Glomerular endothelial cell (primary cell): ENCODE results near the gene RAB36. TPM values are rescaled to one million over a fixed set of nuclear protein-coding genes. Genes with fewer than 3 reads are reported as not detected.

Experiments used
- DNase-seq: peaks from one replicate; pipeline ENCODE4 v3.0.0-alpha.2; 2011; ENCODE audit warnings: low read depth, low spot score; ENCODE audit errors: extremely low read depth
- total RNA-seq: library from RNA; depleted of rRNA; stranded (reverse); fragments of >200 nt; gene quantifications from 2 replicates; pipeline ENCODE4 v1.2.3, GENCODE V29; 2015

RAB36 gene
- total RNA-seq, 1 donor from 2014 or later, result 3.5 TPM

DNA sequence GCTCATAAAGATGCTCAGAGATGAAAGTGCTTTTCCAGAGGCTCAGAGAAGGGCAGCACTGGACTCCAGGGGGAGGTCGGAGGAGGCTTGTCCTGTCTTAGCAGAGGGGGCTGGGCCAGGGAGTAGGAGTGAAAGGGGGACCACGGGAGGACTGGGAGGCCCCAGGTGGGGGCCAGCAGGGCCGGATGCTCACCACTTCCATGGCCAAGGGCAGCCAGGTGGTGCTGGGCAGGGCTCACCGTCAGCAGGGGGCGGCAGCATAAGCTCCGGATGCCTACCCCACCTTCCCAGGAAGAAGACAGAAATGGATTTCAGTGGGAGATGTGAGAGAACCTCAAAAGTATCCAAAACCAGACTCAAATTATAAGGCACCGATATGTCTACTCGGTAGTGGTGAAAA, 11.0 kb downstream of the RAB36 start:
- DNase-seq, result no peak

DNA sequence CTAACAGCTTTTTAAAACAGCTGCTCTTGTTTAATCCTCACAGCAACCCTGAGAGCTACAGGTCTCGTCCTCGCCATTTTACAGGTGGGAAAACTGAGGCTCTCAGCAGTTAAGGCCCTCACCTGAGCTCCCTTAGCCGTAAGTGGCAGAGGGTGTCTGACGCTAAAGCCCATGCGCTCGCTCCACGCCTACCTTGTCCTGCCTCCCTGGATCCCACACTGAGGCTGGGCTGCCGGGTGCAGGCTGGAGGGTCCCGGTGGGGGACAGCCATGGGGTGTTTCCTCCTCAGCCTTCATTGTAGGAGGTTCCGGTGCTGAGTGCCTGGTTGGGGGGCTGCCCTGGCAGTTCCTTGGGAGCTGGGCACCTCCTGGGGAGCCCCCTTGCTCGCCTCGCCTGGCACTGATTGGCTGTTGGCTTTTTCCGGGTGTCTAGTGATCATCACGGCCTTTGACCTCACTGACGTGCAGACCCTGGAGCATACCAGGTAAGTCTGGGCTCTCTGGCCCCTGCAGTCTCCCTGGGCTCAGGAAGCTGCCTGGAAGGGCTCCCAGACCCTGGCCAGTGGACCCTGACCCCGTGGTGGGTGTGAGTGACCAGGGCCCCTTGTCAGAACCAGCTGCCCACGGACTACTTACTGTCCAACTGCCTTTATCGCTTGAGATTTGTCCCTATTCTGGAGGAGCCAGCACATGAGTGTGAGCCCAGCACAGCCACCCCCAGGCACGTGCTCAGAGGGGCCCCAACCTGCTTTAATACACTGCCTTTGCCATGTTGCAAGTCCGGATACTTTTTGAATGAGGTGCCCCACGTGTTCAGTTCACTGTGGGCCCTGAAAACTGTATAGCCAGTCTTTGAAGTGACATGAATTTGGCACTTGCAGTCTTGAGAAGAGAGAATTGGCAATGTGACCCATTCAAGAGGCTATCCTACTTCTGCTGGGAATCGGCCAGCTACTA, 12.6 kb downstream of the RAB36 start:
- DNase-seq, result no peak

DNA sequence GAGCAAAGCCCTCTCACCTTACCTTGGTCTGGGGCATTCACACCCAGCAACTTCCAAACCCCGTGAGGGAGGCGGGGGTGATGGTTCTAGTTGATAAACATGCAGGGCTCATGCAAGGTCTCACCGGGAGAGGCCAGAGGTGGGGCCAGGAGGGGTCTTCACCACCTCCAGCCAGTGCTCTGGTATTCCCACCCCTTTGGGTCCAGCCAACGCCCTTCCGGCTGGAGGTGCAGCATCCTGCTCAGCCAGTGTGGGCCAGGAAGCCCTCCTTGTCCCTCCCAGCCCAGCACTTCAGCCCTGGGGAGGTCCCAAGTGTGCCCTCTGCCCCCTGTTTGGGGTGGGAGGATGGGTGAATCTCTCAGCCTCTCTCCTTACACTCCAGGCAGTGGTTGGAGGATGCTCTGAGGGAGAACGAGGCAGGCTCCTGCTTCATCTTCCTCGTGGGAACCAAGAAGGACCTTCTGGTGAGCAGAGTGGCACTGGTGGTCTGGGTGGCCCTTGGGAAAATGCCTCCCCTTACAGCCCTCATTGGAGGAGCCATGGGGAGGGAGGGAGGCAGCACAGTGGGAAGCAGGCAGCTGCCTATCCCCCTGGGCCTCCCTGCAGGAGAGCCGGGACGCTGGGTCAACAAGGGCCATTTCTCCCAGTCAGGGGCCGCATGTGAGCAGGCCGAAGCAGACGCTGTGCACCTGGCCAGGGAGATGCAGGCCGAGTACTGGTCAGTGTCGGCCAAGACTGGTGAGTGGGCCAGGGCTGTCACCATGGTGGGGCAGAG, 13.4 kb downstream of the RAB36 start:
- no peak for DNase-seq

DNA sequence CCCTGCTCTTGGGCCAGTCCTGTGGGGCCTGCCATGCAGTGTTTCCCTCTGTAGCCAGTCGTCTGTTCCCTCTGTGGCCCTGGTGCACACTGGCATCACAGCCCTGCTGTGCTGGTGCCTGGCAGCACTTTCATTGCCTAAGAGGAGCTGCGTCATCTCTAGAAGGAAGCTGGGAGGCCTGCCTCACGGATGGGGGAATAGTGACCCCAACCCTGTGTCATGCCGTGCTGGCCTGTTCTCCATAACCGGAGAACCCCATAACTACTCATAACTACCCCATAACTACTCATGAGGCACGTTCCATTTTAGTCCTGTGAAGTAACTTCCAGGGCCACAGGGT, 14.0 kb downstream of the RAB36 start:
- DNase-seq, result no peak

DNA sequence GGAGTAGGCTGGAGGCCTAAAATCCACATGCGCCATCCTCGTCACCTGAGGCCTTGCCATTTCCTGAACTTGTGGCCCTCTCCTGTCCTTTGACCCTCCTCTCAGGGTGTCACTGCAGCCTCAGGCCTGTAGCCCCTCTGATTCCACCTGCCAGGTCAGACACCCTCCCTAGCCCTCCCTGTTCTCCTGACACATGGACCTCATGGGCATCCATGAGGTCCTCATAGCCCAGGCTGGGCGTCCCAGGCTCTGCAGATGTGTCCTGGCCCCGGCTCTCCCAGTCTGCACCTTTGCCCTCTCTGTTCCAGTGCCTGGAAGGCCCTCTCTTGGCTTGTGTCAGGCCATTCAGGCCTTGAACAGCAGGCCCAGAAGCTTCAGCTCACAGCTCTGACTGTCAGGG, 15.8 kb downstream of the RAB36 start:
- no peak for DNase-seq

DNA sequence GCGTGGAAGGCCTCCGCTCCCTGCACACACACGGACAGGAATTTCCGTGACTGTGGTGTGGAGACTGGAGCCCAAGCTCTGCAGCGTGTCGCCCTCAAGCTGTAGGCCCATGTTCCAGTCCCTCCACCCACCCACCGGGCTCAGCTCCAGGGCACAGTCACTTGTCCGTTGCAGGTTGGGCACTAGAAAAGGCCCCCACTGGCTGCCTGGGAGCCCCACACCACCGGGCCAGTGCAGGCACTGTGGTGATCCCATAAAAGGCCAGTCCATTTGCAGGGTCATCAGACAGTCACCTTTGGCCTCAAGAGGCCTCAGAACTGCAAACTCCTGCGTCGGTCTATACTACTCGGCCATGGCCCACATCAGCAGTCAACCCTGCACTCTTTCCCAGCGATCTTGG, 16.3 kb downstream of the RAB36 start:
- DNase-seq, result no peak

DNA sequence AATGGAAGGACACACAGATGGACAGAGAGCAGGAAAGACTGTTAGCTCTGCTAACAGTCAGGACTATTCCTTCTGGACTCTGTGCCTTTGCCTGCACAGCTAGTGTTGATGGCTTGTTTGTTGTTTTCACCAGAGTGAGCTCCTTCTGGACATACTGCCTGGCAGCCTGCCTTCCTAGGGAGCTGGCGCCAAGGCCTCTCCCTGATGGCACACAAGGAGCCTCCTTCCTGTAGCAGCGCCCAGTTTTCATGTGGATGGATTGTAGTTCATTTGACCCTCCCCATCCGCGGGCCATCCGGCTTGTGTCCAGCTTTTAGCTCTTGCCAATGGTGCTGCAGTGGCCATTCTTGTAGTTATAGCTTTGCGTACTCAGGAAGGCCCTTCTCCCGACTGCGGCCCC, 18.4 kb downstream of the RAB36 start:
- DNase-seq, result no peak

DNA sequence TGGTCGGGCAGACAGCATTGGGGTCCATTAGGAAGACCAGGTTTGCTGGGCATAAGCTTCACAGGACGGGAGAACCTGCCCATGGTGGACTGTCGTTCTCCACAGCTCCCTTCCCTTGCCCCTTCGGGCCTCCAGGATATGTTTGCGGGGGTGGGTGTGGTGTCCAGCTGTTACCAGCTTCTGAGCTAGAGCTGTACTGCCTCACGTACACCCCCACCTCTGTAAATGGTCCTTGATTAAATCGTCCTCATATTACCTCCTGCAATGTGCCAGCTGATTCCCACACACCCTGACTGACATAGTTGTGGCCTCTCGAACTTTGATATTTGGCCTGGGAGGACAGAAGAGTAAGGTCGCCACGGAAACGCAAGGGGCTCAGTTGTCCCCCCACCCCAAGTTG, 18.8 kb downstream of the RAB36 start:
- DNase-seq, result no peak

DNA sequence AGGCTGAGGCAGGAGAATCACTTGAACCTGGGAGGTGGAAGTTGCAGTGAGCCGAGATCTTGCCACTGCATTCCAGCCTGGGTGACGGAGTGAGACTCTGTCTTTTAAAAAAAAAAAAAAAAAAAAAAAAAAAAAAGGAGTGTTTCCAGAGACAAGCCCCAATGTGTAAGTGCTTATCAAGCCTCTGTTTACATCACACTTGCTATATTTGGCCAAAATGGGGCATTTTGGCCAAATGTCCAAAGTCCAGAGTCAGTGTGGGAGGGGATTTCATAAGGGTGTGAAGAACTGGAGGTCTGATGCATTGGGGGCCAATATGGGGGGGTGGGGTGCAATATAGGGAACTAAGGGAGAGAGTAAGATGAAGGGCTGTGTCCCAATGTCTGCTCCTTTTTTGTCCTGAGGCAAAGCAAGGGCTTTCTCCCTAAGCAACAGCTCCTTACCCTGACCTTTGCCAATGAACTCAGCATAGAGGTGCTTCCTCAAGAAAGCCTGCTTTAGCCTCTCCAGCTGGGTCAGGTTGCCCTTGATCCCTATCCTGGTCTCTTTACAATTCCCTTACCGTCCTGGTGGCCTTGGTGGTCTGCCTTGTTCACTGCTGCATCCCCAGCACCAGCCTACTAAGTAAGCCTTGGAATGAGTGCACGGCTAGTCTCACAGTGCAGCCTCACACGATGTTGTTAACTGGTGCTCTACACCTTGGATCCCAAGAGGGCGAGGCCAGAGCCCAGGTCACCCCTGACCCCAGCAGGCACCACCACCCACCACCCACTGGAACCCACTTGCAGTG, 21.0 kb downstream of the RAB36 start:
- no peak for DNase-seq

DNA sequence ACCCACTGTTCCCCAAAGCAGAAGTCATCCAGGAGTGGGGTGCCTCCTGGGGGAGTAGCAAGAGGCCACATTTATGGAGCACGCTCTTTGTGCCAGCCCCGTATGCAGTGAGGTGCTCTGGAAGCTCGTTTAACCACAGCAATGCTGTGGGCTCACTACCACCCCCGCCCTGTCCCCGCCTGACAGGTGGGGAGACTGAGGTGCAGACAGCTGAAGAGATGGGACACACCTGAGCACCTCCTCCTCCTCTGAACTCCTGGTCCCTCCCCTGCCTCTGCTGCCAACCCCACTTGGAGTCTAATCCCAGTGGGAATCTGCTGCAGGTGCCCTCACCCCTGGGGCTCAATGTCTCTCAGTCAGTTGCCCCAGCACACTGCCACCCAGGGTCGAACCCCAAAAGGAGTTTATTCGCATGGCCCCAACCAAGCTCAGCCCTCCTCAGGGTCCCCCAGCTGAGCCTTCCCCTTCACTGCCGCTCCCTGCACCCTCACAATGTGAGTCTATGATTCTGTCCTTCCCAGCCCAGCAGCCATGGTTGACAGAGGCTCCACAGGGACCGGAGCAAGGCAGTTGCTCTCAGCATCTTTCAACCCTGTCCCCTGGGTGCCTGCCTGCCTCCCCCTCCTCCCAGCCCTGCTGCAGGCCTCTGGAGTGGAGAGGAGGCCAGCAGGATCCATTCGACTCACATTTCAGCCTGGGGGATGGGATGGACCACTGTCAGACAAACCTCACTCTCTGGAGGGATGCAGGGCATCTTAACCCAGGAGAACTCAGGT, 21.8 kb downstream of the RAB36 start:
- DNase-seq, result no peak

DNA sequence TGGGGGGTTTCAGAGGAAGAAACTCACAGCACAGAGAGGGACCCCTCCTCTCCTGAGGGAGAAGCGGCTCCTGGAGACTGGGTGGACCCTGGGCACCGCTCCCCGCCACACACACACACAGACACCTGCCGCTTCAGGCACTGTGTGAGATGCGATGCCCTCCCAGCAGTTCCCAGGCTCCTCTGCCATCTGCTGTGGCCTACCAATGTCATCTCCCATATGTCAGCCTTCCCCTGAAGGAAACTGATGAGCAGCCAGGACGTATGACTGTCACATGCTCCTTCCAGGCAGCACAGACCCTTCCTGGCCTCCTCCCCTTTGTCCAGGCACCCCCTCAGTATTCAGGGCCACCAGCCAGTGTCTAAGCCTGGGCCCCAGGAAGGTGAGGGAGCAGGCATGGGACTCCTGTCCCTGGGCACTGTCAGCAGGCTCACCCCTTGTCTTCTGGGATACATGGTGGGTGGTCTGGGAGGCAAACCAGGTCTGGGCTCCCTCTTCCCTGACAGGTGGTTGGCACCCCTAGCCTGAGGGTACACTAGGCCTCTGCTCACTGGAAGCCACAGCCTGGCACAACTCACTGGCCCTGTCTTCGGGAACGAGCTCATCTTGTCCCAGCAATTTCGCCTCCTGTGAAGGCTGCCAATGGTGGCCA, 23.2 kb downstream of the RAB36 start:
- DNase-seq, result no peak

DNA sequence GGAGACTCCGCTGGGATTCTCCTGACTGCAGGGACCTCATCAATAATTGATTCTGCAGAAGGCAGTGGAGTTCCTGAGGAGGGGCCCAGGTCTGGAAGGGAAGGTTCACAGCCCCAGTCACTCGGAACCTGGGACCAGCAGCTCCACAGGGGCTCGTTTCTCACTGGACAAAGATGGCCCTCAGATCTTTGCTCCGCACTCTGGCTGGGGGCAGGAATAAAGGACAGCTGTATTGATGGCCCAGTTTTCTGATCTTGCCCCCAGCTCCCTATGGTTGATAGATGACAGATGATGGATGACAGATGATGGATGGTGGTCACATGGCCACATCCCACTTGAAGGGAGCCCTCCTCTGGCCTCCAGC, 23.7 kb downstream of the RAB36 start:
- no peak for DNase-seq

DNA sequence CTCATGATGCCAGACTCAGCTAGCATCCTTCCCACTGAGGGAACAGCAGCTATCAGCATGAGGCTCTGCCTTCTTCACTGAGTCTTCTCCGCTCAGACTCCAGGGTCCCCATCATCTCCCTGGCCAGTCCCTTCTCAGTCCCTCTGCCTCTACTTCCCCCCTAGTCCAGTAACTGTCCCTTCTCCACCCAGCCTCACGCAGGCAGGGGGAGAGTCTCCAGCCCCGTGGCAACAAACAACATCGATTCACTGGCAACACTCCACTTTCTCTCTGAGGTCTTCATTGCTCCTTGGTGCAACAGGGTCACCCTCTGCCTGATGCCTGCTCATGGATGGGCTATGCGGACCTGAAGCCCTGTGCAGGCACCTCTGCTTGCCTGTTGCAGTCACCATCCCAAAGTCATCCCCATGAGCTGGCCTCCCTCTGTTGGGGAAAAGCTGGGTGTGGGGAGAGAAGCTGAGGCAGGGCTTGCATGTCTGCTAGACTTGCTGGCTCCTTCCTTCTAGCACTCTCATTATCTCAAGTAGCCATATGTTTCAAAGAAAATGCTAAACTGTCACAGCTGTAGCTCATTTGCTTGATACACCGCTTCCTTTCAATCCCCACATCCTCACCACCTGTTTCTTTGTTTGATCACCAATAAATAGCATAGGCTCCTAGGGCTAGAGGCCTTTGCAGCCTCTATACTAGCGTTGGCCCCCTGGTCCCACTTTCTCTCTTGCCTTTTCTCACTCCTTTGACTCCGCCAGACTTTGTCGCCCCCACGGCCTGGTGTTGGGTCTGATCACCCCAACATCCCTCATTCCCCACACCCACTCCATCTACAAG, 30.8 kb downstream of the RAB36 start:
- no peak for DNase-seq

DNA sequence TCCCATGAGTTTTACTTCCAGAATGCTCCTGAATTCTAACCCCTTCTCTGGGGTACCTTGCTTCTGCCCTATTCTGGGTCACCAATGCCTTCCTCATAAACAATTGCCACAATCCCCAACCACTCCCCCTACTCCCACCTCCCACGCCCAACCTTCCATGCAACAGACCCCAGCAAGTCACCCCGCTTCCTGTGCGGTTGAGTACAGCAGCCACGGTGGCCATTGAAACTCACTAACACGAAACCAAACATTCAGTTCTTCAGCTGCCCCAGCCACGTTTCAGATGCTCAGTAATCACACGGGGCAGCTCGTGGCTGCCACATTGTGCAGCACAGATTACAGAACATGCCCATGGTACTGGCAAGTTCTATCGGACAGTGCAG, 31.4 kb downstream of the RAB36 start:
- no peak for DNase-seq

DNA sequence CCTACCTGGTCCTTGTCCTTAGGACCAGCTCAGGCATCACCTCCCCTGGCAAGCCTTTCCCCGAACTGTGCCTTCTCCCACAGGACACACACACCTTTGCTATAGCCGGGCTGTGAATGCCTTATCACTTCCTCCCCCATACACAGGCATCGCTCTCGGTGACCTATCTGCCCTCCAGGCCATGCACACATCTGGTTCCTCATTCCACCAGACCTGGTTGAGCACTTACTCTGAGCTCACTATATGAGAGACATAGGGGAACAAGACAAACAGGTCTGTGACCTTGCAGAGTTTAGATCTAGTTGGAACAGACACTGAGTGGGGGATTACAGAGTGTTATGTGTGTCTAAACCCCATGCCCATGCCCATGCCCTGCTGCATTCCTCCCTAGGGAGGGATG, 31.9 kb downstream of the RAB36 start:
- no peak for DNase-seq

DNA sequence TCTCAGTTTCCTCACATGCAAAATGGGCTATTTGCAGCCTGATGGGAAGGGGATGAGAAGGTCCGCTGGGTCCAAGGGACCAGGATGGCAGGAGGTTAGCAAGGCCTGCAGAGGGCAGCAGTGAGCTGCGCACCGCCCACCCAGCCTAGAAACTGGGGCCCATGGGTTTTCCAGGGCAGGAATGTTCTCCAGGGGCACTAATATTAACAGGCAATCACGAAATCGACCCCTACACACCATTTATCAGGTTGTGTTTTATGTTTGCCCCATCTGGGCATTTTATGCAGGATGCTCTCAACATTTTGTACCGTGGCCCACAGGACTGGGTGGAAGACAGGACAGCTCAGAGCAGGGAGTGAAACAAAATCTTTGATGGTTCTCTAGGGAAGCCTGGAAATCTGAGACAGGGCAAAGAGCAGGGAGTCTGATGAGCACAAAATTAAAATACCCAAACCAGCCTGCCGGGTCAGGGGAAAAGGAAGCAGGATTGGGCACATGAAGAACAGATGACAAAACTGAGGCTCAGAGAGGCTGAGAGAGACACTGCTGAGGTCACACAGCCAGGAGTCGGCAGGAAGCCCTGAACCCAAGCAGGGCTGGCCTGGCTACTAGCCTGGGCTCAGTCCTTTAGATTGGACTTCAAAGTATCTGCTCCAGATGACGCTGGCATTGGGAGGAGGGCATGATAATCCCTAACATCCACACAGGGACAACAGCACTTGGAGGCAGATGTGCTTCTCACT, 33.4 kb downstream of the RAB36 start:
- no peak for DNase-seq

DNA sequence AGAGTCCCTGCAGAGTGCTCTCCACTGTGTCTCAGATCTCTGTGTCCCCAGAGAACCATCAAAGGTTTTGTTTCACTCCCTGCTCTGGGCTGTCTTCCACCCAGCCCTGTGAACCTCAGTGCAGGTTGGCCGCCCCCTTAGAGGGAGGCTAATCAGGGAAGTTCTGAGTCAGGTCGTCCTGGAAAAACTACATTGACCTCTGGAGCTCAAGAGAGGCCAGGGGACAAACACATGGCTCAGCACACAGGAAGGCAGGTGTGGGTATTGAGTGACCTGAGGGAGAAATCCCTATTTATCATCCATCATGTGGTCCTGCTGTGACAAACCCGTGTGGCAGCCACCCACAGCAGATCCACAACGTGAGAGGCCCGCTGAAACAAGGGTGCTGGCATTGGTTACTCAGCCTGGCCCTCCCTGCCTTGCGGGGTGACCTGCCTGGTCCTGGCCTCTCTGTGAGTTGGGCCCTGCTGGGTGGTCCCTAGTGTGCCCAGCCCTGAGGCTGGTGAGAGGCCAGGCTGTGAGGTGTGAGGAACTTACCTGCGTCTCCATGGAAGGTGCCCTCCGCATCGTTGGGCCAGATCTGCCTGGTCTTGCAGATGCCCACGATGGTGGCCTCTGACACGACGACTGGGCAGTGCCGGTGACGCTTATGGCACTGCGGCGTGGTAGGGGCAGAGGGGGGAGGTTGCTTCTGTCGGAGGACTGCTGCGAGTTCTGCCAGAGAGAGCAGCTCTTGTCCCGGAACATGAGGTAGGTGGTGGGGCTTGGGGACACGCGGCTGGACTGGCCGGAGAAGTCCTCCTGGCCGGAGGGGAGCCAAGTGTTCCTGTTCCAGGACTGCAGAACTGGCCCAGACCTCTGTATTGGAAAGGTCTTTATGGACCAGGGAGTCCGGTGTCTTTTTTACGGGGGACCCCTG, 34.4 kb downstream of the RAB36 start:
- no peak for DNase-seq
